MCF 10A (cell line): ENCODE results near the gene CBX4. TPM values are rescaled to one million over a fixed set of nuclear protein-coding genes. Genes with fewer than 3 reads are reported as not detected.

Source experiments
- BruUV-seq: library from RNA; stranded (reverse); fragments of 400-500 nt; replicated peaks from 2 replicates; lab custom pipeline; 2021; lab: Mats Ljungman, UMichigan
- CTCF ChIA-PET: fragments of 300-600 bp; sonication (Branson Sonifier 250); formaldehyde crosslinking; extraction: SDS; loops from one replicate; lab custom pipeline; 2021; ENCODE audit warnings: antibody characterized with exemption, inconsistent platforms; lab: Yijun Ruan, JAX
- POLR2A ChIA-PET: fragments of 300-600, 350-650 bp; sonication (Branson Sonifier 250); formaldehyde crosslinking; extraction: SDS; loops from one replicate; lab custom pipeline; 2020; ENCODE audit warnings: antibody characterized with exemption, inconsistent platforms; lab: Yijun Ruan, JAX
- DNase-seq: peaks from one replicate; pipeline ENCODE4 v3.0.0-alpha.2; 2018; ENCODE audit not compliant: unreplicated experiment
- H3K27ac Mint-ChIP-seq: one replicate; pipeline ENCODE4 v1.8.0; 2022; ENCODE audit warnings: mild to moderate bottlenecking, low read depth, mixed read lengths; ENCODE audit not compliant: unreplicated experiment
- H3K27me3 Mint-ChIP-seq: one replicate; pipeline ENCODE4 v1.8.0; 2022; ENCODE audit warnings: mixed read lengths; ENCODE audit not compliant: insufficient read depth, unreplicated experiment
- H3K36me3 Mint-ChIP-seq: one replicate; pipeline ENCODE4 v1.8.0; 2022; ENCODE audit warnings: mild to moderate bottlenecking, moderate library complexity, mixed read lengths; ENCODE audit not compliant: insufficient read depth, unreplicated experiment
- H3K4me1 Mint-ChIP-seq: one replicate; pipeline ENCODE4 v1.8.0; 2022; ENCODE audit warnings: mixed read lengths; ENCODE audit not compliant: insufficient read depth, unreplicated experiment
- H3K4me3 Mint-ChIP-seq: one replicate; pipeline ENCODE4 v1.8.0; 2022; ENCODE audit warnings: mild to moderate bottlenecking, moderate library complexity, mixed read lengths; ENCODE audit not compliant: unreplicated experiment
- H3K9me3 Mint-ChIP-seq: one replicate; pipeline ENCODE4 v1.8.0; 2022; ENCODE audit warnings: mixed read lengths; ENCODE audit not compliant: unreplicated experiment
- CTCF ChIP-seq: fragments of 200-600 bp; IDR thresholded peaks from one replicate; pipeline ENCODE4 v1.8.0; 2022; ENCODE audit warnings: antibody characterized with exemption, mild to moderate bottlenecking; ENCODE audit not compliant: unreplicated experiment
- intact Hi-C: fragments of 100-400 bp; cut with micrococcal nuclease; formaldehyde crosslinking; loops from 2 replicates; pipeline ENCODE4 v1.14.1; 2022
- total RNA-seq: library from RNA; stranded (reverse); gene quantifications from 2 replicates; pipeline ENCODE4 v1.2.3, GENCODE V29; 2022

Gene CBX4
- total RNA-seq, 1 experiment from 2014 or later = 89.7 TPM

- BruUV-seq = no TSS peak
- Mint-ChIP-seq H3K9me3 (no peaks in the 10 kb centered on the region), H3K36me3 (no peaks in the 10 kb centered on the region), H3K4me1 (no peaks in the 10 kb centered on the region), H3K27me3 (no peaks in the 10 kb centered on the region), H3K27ac (no peak overlapping the region), H3K4me3 (no peak overlapping the region)
- DNase-seq = no peak
- ChIA-PET POLR2A (interaction anchor here (1.6 to 2.3 kb wide), 2 partner anchors 17 to 20 kb away, joined by 5 to 6 read pairs; partner anchors contain the start of gene CBX4), CTCF (interaction anchor here (0.6 to 1.1 kb wide), 2 partner anchors 8 to 16 kb away, joined by 4 read pairs; no protein-coding TSS in a partner anchor)
- intact Hi-C loops = no loop called here
- no peak for TF ChIP-seq CTCF
Measured at GRCh38 chr17:79819534-79820276, 19.5 kb downstream of the CBX4 start.

GRCh38 chr17:79819085-79819484 lies 20.2 kb downstream of the CBX4 start:
- no peak for DNase-seq
- H3K27me3 Mint-ChIP-seq = no peaks in the 10 kb centered on the region

DNA sequence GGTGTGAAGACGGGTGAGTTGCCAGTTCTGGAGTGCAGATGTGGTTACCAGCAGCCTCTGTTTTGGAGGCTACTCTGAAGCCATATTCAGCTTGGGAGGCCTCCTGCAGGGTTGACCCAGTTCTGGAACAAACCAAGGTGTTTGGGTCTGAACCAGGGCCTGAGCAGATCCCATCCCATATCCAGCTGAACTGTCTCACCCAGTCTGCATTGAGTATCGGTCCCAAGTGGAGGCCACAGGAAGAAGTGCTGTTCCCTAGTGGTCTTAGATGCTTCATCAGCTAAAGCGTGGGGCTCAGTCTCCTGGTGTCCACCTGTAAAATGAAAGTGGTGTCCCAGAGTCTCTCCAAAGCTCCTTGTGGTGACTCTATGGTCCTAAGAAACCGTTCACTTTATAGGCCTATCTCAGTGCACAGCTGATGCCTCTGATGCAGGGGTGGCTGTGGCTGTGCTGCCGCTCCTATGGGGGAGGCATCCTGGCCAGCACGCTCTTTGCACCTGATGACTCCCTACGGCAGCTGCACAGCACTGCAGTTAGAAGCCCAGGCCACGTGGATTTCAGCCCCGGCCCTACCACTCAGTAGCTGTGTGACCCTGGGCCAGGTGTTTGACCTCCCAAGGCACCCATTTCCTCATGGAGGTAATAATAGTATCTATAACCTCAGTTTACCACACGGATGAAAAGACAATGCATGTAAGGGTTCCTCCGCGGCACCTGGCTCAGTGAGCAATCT lies 21.0 kb downstream of the CBX4 start:
- H3K4me1 Mint-ChIP-seq = peaks cover 5% of the 10 kb centered on the region
- ChIA-PET CTCF (interaction anchor here (0.7 to 1.2 kb wide), 3 partner anchors 10 to 97 kb away, joined by 3 read pairs; no protein-coding TSS in a partner anchor), POLR2A (interaction anchor here (0.7 to 1.7 kb wide), 6 partner anchors 10 to 125 kb away, joined by 3 to 5 read pairs (median 4); partner anchors contain the start of gene CBX4)
- BruUV-seq = no TSS peak
- intact Hi-C loops = no loop called here
- no peak for DNase-seq
- peaks cover 6% of the 10 kb centered on the region for H3K36me3 Mint-ChIP-seq
- no peak for TF ChIP-seq CTCF
- H3K9me3 Mint-ChIP-seq = no peaks in the 10 kb centered on the region
- H3K27ac Mint-ChIP-seq = no peak overlapping the region
- H3K4me3 Mint-ChIP-seq = no peak overlapping the region
- H3K27me3 Mint-ChIP-seq = no peaks in the 10 kb centered on the region

More at GRCh38 chr17:79819085-79819484, 20.2 kb downstream of the CBX4 start:
- no peak overlapping the region for H3K27ac Mint-ChIP-seq
- H3K4me1 Mint-ChIP-seq = peaks cover 5% of the 10 kb centered on the region
- ChIA-PET POLR2A (interaction anchor here (0.9 to 2.3 kb wide), 3 partner anchors 11 to 20 kb away, joined by 3 to 6 read pairs (median 5); partner anchors contain the start of gene CBX4), CTCF (interaction anchor here (1.1 to 1.2 kb wide), 2 partner anchors 16 to 97 kb away, joined by 3 to 4 read pairs; no protein-coding TSS in a partner anchor)
- H3K9me3 Mint-ChIP-seq = no peaks in the 10 kb centered on the region
- intact Hi-C loops = no loop called here
- H3K36me3 Mint-ChIP-seq = peaks cover under 1% of the 10 kb centered on the region
- no TSS peak for BruUV-seq
- H3K4me3 Mint-ChIP-seq = no peak overlapping the region
- TF ChIP-seq CTCF = no peak
